Hematopoietic multipotent progenitor cell (in vitro differentiated cells): ENCODE measurements around the gene AK6. TPM values are rescaled to one million over a fixed set of nuclear protein-coding genes. Genes with fewer than 3 reads are reported as not detected.
"Not testable (repeated sequence)": the region's sequence is repeated elsewhere in the genome, so short reads cannot be mapped to it uniquely, and the experiment has no call there.

Experiments used
- DNase-seq, 3 donors: peaks; one replicate each; pipeline ENCODE4 v3.0.0-alpha.2; 2011 to 2015; ENCODE audit warnings: low read depth in 2 of 3, low spot score in 2 of 3
- total RNA-seq: library from RNA; depleted of rRNA; stranded (reverse); fragments of >200 nt; gene quantifications from one replicate; pipeline ENCODE4 v1.2.3, GENCODE V29; 2012

AK6 gene
- total RNA-seq, 1 donor: 4.0 TPM

DNA sequence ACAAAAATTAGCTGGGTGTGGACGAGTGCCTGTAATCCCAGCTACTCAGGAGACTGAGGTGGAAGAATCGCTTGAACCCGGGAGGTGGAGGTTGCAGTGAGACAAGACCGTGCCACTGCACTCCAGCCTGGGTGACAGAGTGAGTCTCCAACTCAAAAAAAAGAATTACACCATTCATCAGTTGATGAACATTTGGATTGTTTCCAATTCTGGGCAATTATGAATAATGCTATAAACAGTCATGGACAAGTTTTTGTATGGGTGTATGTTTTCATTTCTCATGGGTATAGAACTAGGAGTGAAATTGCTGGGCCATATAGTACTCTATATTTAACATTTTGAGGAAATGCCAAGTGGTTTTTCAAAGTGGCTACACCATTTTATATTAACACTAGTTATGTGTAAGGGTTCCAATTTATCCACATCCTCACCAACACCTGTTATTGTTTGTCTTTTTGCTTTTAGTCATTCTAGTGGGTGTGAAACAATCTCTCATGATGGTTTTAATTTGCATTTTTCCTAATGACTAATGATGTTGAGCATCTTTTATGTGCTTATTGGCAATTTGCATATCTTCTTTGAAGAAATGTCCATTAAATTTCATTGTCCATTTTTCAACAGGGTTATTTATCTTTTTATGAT lies 27.7 kb downstream of the AK6 start:
- no peak for DNase-seq

DNA sequence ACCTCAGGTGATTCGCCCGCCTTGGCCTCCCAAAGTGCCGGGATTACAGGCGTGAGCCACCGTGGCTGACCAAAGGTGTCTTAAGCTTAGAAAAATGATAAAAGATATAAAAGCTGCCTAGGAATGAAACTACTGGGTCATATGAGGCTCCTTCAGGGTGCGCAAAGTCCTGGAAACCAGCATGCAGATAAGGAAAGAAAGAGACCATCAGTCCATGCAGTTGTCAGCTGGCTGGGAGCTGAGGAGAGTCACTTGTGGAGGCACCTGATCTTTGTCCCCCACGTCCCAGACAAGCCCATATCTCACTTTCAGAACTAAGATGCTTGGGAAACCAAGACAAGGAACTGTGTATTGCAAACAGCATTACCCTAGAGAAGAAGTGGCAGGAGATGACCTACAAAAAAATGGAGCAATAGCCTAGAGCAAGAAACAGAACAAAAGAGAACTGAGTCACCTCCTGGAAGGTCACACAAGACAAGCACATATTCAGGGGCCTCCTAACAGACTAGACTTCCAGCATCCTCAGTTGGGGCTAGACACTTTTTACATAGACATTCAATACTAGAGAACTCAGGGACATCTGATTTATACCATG lies 33.9 kb downstream of the AK6 start:
- DNase-seq: no peak

DNA sequence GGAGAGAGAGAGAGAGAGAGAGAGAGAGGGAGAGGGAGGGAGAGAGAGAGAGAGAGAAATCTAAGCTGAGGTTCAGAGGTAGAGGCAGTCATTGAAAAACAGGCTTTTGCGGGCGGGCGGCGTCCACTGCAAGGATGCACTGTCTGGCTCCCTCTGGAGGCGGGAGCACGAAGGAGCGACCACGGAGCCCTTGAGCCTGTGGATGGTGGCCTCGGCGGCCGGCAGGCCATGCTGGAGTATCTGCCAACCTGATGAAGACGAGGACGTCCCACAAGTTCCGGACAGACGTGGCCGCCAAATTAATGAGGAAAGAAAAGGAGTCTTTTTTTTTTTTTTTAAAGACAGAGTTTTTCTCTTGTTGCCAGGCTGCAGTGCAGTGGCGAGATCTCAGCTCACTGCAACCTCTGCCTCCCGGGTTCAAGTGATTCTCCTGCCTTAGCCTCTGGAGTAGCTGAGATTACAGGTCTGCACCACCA lies 34.5 kb downstream of the AK6 start:
- DNase-seq: peak; percentile 47 to 84 (median 83)

DNA sequence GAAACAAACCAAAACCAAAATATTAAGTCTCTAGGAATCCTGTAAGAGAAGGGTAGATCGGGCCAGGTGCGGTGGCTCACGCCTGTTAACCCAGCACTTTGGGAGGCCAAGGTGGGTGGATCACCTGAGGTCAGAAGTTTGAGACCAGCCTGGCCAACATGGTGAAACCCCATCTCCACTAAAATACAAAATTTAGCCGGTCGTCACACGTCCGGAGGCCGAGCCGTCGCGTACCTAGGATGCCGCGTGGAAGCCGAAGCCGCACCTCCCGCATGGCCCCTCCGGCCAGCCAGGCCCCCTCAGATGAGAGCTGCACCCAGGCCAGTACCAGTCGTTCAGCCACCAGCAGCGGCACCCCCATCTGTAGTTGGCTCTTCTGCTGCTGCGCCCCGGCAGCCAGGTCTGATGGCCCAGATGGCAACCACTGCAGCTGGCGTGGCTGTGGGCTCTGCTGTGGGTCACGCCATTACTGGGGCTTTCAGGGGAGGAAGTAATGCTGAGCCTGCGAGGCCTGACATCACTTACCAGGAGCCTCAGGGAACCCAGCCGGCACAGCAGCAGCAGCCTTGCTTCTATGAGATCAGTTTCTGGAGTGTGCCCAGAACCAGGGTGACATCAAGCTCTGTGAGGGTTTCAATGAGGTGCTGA lies 35.5 kb downstream of the AK6 start:
- not testable (repeated sequence) for DNase-seq

GRCh38 chr5:69331528-69332445 lies 37.5 kb downstream of the AK6 start:
- DNase-seq: peak in 2 of 3 donors; percentile 26 to 41

DNA sequence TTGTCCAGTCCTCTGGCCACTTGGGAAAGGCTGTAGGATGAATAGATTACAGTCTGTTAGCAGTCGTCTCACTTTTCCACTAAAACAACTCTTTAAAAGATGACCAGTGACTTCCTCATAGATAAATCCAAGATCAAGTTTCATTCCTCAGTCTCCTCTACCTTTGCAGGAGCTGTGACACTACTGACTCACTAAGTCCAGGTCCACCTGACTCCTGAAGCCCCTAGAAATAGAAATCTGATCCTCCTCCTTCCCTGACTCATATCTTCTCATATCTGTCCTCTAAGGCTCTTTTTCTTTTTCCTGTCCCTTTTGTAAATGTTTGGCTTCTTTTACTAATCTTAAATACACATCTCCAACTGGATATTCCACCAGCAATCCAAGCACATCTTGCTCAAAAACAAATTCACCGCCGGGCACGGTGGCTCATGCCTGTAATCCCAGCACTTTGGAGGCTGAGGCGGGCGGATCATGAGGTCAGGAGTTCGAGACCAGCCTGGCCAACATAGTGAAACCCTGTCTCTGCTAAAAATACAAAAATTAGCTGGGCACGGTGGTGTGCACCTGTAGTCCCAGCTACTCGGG lies 39.3 kb downstream of the AK6 start:
- no peak for DNase-seq

GRCh38 chr5:69326365-69326764 lies 43.0 kb downstream of the AK6 start:
- no peak for DNase-seq

GRCh38 chr5:69317391-69317790 lies 51.9 kb downstream of the AK6 start:
- no peak for DNase-seq

GRCh38 chr5:69315972-69316371 lies 53.3 kb downstream of the AK6 start:
- no peak for DNase-seq

GRCh38 chr5:69313428-69313827 lies 55.9 kb downstream of the AK6 start:
- no peak for DNase-seq

GRCh38 chr5:69312459-69313160 lies 56.7 kb downstream of the AK6 start:
- DNase-seq: peak in 1 of 3 donors; percentile 19

- DNase-seq: no peak
These were observed 59.9 kb downstream of the AK6 start for GRCh38 chr5:69309380-69309779.

- no peak for DNase-seq
These were observed 61.2 kb downstream of the AK6 start for GRCh38 chr5:69308046-69308553.

- no peak for DNase-seq
These were observed 63.8 kb downstream of the AK6 start for GRCh38 chr5:69305512-69305911.

Other genes with a start within 250 kb of the AK6 start
- gene CCNB1, start 202.4 kb downstream of the AK6 start, total RNA-seq: 11.6 TPM
- gene CENPH, start 179.9 kb downstream of the AK6 start, total RNA-seq: 8.1 TPM
- 9.4 TPM for gene CDK7, start 134.6 kb downstream of the AK6 start, total RNA-seq
- 5.9 TPM for gene CCDC125, start 36.7 kb downstream of the AK6 start, total RNA-seq
- 46.3 TPM for gene TAF9, start within 50 bp of the AK6 start, total RNA-seq
- 8.6 TPM for gene RAD17, start 298 bp upstream of the AK6 start, total RNA-seq
- gene MARVELD2, start 45.6 kb upstream of the AK6 start, total RNA-seq: 0.27 TPM
- 18.6 TPM for gene OCLN, start 123.3 kb upstream of the AK6 start, total RNA-seq
- gene GTF2H2C, start 190.7 kb upstream of the AK6 start, total RNA-seq: 14.0 TPM